Medulla oblongata (tissue), 1 donor: ENCODE results near the gene IVD.
"Not testable (repeated sequence)": the region's sequence is repeated elsewhere in the genome, so short reads cannot be mapped to it uniquely, and the experiment has no call there.

ENCODE experiments used
- DNase-seq: peaks from one replicate; pipeline ENCODE4 v3.0.0-alpha.2; 2015; ENCODE audit errors: extremely low spot score

Gene IVD

GRCh38 chr15:40439461-40439959 lies 33.9 kb downstream of the IVD start:
- no peak for DNase-seq

- no peak for DNase-seq
Measured at GRCh38 chr15:40439960-40440742, 34.6 kb downstream of the IVD start.

DNA sequence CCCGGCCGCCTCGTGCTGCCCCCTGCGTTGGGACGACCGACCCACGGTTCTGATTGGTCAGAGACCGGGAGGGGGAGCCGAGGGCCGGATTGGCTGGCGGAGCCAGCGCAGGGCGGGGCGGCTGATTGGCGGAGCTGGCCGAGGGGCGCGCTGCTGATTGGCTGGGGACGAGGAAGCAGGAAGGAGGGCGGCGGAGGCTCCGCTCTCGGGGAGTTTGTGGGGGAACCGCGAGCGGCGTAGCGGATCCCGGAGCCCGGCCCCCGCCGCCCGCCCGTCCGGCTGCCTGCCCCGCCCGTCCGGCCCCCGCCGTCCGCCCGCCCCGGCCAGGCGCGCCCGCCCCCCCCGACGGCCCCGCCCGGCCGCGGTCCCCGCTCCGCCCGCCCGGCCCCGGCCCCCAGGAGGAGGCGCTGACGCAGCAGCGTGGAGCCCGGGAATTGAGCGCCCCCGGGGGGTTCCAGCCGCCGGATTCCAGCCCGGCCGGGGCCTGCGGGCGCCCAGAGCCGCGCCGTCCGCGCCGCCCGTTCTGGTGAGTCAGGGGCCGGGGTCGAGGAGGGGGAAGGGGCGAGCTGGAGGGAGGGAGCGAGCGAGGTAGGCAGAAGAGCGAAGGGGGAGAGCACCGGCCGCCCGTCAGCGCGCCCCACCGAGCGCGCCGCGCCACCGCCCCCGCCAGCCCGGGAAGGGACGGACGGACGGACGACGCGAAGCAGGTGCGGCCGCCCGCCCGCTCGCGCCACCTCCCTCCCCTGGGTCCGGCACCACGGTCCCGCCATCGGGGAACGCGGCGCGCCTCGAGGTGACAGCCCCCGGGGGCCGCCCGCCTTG lies 35.4 kb downstream of the IVD start, which contains the start of gene BAHD1:
BAHD1 (plus strand) TSS at position 211 of the 822 bp plus-strand sequence. CDS start 17,512 bp downstream, outside the sequence.
- peak; percentile 97 for DNase-seq

DNA sequence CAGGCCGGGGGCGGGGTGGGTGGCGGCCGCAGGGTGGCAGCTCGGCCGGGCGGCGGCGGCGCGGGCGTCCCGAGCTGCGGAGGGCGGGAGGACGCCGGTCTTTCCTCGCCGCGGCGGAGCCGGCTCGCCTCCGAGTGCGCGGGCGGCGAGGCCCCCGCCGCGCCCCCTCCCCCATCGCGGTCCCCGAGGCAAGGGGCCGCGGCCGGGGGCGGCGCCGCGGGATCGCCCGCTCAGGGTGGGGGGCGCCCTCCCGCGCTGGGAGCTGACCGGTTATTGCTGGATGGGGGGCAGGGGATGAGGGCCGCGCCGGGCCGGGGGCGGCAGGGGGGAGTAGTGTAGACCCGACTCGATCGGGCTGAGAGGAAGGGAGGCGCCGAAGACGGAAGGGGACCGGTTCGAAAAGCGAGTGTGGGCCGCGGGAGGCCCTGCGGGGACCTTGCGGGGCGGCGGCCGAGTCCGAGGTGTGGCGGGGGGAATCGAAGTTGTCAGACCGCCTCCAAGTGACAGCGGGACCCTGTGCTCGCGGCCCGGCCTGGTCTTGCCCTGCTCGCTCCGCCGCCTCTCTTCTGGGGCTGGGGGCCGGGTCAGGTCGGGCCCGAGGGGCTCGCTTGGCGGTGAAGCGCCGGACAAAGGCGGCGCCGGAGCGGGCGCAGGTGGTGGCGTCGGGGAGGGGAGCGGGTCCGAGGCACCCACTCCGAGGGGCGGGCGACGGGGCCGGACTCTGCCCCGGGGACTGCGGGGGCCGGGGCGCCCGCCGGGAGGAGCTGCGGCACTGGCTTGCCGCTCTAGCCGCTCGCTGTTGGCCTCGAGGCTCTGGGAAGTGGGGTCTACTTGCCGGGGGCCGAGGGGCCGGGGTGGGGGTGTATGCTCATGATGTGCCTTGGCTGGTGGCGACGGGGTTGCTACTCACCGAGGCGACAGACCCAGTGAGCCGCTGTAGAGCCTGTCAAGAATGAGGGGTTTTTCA lies 36.3 kb downstream of the IVD start:
- DNase-seq: no peak

GRCh38 chr15:40443255-40443654 lies 37.7 kb downstream of the IVD start:
- DNase-seq: no peak

DNA sequence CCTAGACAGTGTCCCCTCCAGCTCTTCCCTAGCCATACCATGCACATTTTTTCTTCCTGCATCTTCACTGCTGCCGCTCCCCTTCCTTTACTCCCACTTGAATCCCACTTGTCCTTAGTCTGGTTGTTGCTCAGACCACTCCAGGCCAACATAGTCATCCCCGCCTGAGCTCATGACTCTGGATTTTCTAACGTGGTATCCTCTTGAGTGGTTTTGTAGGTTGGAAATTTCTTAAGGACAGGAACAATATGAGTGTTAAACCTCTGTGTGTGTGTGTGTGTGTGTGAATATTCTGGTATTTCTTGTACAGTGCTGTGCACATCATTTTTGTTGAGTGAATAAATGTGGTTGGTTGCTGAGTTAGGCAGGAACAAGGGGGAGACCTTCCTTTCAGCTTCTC lies 38.3 kb downstream of the IVD start:
- DNase-seq: no peak

DNA sequence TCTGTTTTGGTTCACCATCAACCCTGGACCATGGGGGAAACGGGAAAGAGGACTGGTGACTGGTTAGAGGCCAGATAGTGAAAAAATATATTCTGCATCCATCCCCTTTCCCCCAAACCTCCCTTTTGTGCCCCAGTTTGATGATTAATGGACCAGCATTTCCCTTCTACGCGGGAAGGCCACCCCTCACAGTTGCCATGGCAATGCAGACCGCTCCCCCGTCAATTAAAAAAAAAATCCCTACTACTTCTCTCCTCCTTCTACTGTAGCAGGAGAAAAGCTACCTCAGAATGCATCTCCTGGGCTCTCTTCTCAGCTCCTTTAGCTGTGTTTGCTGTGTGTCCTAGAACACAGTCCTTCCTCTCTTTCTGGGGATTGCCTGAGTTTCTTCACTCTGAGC lies 39.1 kb downstream of the IVD start:
- DNase-seq: no peak

DNA sequence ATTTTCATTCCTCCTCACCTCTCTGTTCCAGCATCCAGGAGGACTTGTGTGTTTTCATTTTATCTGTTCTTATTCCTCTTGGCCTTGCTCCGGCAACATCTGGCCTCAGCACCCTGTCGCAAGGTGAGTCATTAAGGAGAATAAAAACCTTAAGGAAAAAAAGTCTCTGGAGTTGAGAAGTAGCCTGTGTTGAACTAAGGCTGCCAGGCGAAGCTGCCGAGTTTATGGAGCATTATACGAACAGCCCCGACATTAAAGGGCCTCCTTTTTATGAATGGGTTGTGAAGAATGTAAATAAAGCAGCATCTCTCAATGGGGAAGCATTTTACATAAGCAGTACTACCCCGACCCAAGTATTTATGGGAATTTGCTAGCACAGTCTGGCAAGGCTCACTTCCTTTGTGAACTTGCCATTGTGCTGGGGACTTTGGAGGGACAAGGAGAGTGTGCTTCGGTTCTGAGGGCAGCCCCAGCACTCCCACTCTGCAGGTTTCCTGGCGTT lies 39.9 kb downstream of the IVD start:
- no peak for DNase-seq

DNA sequence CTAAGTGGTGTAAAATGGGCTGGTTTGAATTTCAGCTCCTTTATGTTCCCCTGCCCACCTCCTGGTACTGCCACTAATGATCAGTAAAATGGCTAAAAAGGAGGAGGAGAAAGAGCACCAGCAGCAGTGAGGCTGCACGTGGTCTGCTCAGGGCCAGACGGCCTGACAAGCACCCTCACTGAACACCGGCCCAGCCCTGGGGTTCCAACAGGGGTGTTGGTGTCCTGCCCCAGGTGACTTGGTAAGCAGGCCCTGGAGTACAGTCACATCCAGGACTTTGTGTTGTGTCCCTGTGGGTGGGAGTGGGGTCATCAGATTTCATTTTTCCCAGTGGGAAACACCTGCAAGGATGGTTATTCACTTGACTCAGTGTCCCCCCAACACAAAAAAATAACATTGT lies 40.5 kb downstream of the IVD start:
- no peak for DNase-seq

GRCh38 chr15:40448354-40448753 lies 42.8 kb downstream of the IVD start:
- no peak for DNase-seq

GRCh38 chr15:40449275-40449674 lies 43.7 kb downstream of the IVD start:
- DNase-seq: no peak

GRCh38 chr15:40450047-40450446 lies 44.5 kb downstream of the IVD start:
- DNase-seq: no peak

GRCh38 chr15:40451527-40452158 lies 46.0 kb downstream of the IVD start:
- no peak for DNase-seq

GRCh38 chr15:40452296-40453090 lies 46.9 kb downstream of the IVD start:
- no peak for DNase-seq

DNA sequence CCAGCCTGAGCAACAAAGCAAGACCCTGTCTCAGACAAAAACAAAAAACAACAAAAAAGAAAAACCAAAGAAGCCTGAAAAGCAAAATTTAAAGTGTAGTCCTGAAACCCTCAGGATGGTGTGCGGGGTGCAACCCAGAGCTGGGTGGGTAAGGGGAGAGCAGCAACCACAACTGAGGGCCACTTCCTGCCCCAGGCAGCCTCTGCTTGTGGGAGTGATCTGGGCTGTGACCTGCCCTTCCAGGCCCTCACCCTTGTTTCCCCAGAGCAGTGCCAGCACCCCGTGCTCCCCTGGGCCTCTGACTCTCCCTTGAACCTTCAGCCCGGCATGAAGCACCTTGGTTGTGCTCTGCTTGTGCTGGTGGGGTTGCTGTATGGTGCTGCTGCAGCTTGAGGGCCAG lies 48.3 kb downstream of the IVD start:
- DNase-seq: not testable (repeated sequence)

DNA sequence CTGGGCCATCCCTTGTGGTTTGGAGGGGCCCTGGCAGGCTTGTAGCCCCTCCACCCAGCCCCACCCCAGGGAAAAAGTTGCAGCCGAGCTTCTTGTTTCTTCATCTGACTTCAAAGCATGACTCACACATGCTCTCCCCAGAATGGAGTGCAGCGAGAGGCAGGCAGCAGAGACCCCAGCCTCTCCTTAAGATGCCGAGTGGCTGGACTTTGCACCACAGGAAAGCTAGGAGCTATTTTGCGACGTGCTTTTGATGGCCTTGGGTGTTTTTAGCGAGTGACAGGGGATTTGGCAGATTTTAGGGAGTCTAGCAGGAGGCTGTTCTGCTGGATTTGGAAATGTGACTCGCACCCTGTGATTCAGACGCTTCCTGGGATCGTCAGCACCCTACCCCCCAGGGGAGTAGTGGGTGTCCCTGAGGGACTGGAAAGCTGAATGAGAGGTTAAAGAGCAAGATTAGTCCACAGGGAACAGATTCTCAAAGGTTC lies 49.4 kb downstream of the IVD start:
- DNase-seq: no peak

DNA sequence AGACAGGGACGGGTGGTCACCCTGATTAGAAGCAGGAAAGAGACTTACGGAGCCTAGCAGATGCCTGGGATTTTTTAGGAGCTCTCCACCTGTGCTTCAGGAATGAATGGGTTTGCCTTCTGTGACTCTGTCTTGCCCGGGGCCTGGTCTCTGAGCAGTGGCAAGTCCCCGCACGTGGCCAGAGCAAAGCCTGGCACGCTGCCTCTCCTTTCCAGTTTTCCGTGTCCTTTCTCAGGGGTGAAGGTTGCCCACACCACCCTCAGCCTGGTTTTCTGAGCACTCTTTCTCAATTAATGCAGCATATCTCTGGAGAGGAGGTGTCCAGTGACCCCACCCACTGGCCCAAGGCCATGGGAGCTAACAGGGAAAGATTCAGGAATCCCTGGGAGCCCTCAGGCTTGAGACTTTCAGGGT lies 50.7 kb downstream of the IVD start:
- no peak for DNase-seq

GRCh38 chr15:40456738-40457137 lies 51.1 kb downstream of the IVD start:
- no peak for DNase-seq

DNA sequence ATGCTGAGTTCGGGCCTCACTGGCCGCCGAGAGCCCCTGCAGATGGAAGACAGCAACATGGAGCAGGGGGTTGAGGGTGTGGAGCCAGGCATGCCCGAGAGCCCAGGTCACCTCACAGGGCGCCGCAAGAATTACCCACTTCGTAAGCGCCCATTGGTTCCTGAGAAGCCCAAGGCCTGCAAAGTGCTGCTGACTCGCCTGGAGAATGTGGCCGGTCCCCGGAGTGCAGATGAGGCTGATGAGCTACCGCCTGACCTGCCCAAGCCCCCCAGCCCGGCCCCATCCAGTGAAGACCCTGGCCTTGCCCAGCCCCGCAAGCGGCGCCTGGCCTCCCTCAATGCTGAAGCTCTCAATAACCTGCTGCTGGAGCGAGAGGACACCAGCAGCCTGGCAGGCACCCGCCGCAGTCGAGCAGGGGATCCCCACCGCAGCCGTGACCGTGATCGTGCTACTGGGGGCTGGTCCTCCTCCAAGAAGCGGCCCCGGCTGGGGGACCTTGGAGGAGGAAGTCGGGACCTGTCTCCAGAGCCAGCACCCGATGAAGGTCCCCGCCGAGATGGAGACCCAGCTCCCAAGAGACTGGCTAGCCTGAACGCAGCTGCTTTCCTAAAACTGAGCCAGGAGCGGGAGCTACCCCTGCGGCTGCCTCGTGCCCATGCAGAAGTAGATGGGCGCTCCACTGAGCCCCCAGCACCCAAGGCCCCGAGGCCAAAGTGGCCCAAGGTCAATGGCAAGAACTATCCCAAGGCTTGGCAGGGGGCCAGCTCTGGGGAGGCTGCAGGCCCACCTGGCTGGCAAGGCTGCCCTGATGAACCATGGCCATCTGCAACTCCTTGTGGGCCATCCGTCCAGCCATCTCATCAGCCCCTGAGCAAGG lies 53.1 kb downstream of the IVD start:
- no peak for DNase-seq
